Measurements from ENCODE around the gene NDUFA13. TPM values are rescaled to one million over a fixed set of nuclear protein-coding genes. Genes with fewer than 3 reads are reported as not detected.

NDUFA13 gene
- total RNA-seq, 1 donor from 2014 or later: 394 TPM

- DNase-seq: no peak
- peaks cover 6% of the 10 kb centered on the region for H3K9me3 Mint-ChIP-seq (ENCODE audit: unreplicated experiment)
- peaks cover 16% of the 10 kb centered on the region for H3K27me3 Mint-ChIP-seq (ENCODE audit: unreplicated experiment)
- peak overlapping the region; percentile 75 for H3K27ac Mint-ChIP-seq (ENCODE audit: unreplicated experiment)
- H3K4me3 Mint-ChIP-seq (ENCODE audit: unreplicated experiment): no peak overlapping the region
- TF ChIP-seq, protein P1, sequence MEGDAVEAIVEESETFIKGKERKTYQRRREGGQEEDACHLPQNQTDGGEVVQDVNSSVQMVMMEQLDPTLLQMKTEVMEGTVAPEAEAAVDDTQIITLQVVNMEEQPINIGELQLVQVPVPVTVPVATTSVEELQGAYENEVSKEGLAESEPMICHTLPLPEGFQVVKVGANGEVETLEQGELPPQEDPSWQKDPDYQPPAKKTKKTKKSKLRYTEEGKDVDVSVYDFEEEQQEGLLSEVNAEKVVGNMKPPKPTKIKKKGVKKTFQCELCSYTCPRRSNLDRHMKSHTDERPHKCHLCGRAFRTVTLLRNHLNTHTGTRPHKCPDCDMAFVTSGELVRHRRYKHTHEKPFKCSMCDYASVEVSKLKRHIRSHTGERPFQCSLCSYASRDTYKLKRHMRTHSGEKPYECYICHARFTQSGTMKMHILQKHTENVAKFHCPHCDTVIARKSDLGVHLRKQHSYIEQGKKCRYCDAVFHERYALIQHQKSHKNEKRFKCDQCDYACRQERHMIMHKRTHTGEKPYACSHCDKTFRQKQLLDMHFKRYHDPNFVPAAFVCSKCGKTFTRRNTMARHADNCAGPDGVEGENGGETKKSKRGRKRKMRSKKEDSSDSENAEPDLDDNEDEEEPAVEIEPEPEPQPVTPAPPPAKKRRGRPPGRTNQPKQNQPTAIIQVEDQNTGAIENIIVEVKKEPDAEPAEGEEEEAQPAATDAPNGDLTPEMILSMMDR (IDR thresholded peaks at IDR 0.05; ENCODE audit: partially characterized antibody, unreplicated experiment): no peak
- no peaks in the 10 kb centered on the region for H3K36me3 Mint-ChIP-seq (ENCODE audit: unreplicated experiment)
- peaks cover 12% of the 10 kb centered on the region for H3K4me1 Mint-ChIP-seq (ENCODE audit: low read depth, unreplicated experiment)
These were observed 26.5 kb downstream of the NDUFA13 start for GRCh38 chr19:19542507-19542906.

DNA sequence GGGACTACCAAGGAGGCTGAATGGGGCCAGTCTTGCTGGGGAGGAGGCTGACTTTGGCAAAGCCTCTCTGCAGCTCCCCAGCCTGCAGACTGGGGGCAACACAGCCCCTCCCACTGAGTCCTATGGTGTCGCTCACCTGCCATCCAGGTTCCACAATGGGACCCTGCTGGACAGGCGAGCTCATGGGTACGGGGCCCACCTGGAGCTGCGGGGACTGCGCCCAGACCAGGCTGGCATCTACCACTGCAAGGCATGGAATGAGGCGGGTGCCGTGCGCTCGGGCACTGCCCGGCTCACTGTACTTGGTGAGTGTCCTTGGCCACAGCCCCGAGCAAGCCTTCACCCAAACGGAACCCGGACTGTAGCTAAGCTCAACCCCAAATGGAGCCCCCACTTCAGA lies 27.1 kb downstream of the NDUFA13 start:
- no peaks in the 10 kb centered on the region for H3K36me3 Mint-ChIP-seq (ENCODE audit: unreplicated experiment)
- DNase-seq: no peak
- peaks cover 6% of the 10 kb centered on the region for H3K9me3 Mint-ChIP-seq (ENCODE audit: unreplicated experiment)
- H3K27ac Mint-ChIP-seq (ENCODE audit: unreplicated experiment): no peak overlapping the region
- H3K4me1 Mint-ChIP-seq (ENCODE audit: low read depth, unreplicated experiment): peaks cover 12% of the 10 kb centered on the region
- no peak overlapping the region for H3K4me3 Mint-ChIP-seq (ENCODE audit: unreplicated experiment)
- TF ChIP-seq, protein P1 (IDR thresholded peaks at IDR 0.05; ENCODE audit: partially characterized antibody, unreplicated experiment): no peak
- H3K27me3 Mint-ChIP-seq (ENCODE audit: unreplicated experiment): peaks cover 13% of the 10 kb centered on the region

- Mint-ChIP-seq H3K4me3 (ENCODE audit: unreplicated experiment) (no peak overlapping the region), H3K9me3 (ENCODE audit: unreplicated experiment) (peaks cover 6% of the 10 kb centered on the region), H3K27me3 (ENCODE audit: unreplicated experiment) (peaks cover 11% of the 10 kb centered on the region), H3K27ac (ENCODE audit: unreplicated experiment) (no peak overlapping the region), H3K4me1 (ENCODE audit: low read depth, unreplicated experiment) (peaks cover 10% of the 10 kb centered on the region), H3K36me3 (ENCODE audit: unreplicated experiment) (no peaks in the 10 kb centered on the region)
- TF ChIP-seq, protein P1 (IDR thresholded peaks at IDR 0.05; ENCODE audit: partially characterized antibody, unreplicated experiment): no peak
- DNase-seq: no peak
These were observed 27.6 kb downstream of the NDUFA13 start for GRCh38 chr19:19543640-19544039.

GRCh38 chr19:19544257-19544953 lies 28.4 kb downstream of the NDUFA13 start:
- H3K27ac Mint-ChIP-seq (ENCODE audit: unreplicated experiment): no peak overlapping the region
- H3K36me3 Mint-ChIP-seq (ENCODE audit: unreplicated experiment): peaks cover 5% of the 10 kb centered on the region
- peaks cover 10% of the 10 kb centered on the region for H3K9me3 Mint-ChIP-seq (ENCODE audit: unreplicated experiment)
- H3K27me3 Mint-ChIP-seq (ENCODE audit: unreplicated experiment): peaks cover 5% of the 10 kb centered on the region
- TF ChIP-seq, protein P1 (IDR thresholded peaks at IDR 0.05; ENCODE audit: partially characterized antibody, unreplicated experiment): no peak
- DNase-seq: no peak
- no peak overlapping the region for H3K4me3 Mint-ChIP-seq (ENCODE audit: unreplicated experiment)
- H3K4me1 Mint-ChIP-seq (ENCODE audit: low read depth, unreplicated experiment): peaks cover 6% of the 10 kb centered on the region

GRCh38 chr19:19544954-19545591 lies 29.0 kb downstream of the NDUFA13 start:
- H3K9me3 Mint-ChIP-seq (ENCODE audit: unreplicated experiment): peaks cover 10% of the 10 kb centered on the region
- H3K27ac Mint-ChIP-seq (ENCODE audit: unreplicated experiment): no peak overlapping the region
- peaks cover 5% of the 10 kb centered on the region for H3K36me3 Mint-ChIP-seq (ENCODE audit: unreplicated experiment)
- H3K4me1 Mint-ChIP-seq (ENCODE audit: low read depth, unreplicated experiment): peaks cover 9% of the 10 kb centered on the region
- TF ChIP-seq, protein P1 (IDR thresholded peaks at IDR 0.05; ENCODE audit: partially characterized antibody, unreplicated experiment): no peak
- peaks cover 6% of the 10 kb centered on the region for H3K27me3 Mint-ChIP-seq (ENCODE audit: unreplicated experiment)
- no peak overlapping the region for H3K4me3 Mint-ChIP-seq (ENCODE audit: unreplicated experiment)
- DNase-seq: no peak

Measured in glutamatergic neuron (in vitro differentiated cells).